GM20000 (cell line): Measurements from ENCODE around the gene STPG2.

Experiments
- DNase-seq: peaks from one replicate; pipeline ENCODE4 v3.0.0; 2012; ENCODE audit warnings: low spot score
- TF ChIP-seq, protein P1 (sequence below): IDR thresholded peaks from 2 replicates; pipeline ENCODE4 v1.5.1; 2012; ENCODE audit warnings: mild to moderate bottlenecking, control low read depth; ENCODE audit errors: extremely low read depth, missing control alignments

Gene STPG2

DNA sequence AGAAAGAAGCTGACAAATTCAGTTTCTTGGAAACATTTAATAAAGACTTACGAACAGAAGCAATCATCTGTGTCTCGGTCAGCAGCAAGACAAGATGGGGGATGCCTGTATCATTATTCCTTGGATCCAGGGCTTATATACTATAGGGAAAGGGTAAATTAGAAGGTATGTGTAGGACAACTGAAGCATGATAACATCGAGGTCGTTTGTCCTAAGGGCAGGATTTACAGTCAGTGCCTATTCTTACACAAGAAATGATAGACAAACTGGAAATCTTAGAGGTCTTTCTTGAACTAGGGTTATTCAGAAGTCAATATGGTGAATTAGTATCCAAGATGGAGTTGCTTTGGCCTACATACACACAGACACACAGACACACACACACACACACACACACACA, 553.0 kb downstream of the STPG2 start:
- no peak for DNase-seq
- TF ChIP-seq, protein P1, sequence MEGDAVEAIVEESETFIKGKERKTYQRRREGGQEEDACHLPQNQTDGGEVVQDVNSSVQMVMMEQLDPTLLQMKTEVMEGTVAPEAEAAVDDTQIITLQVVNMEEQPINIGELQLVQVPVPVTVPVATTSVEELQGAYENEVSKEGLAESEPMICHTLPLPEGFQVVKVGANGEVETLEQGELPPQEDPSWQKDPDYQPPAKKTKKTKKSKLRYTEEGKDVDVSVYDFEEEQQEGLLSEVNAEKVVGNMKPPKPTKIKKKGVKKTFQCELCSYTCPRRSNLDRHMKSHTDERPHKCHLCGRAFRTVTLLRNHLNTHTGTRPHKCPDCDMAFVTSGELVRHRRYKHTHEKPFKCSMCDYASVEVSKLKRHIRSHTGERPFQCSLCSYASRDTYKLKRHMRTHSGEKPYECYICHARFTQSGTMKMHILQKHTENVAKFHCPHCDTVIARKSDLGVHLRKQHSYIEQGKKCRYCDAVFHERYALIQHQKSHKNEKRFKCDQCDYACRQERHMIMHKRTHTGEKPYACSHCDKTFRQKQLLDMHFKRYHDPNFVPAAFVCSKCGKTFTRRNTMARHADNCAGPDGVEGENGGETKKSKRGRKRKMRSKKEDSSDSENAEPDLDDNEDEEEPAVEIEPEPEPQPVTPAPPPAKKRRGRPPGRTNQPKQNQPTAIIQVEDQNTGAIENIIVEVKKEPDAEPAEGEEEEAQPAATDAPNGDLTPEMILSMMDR, result no peak

DNA sequence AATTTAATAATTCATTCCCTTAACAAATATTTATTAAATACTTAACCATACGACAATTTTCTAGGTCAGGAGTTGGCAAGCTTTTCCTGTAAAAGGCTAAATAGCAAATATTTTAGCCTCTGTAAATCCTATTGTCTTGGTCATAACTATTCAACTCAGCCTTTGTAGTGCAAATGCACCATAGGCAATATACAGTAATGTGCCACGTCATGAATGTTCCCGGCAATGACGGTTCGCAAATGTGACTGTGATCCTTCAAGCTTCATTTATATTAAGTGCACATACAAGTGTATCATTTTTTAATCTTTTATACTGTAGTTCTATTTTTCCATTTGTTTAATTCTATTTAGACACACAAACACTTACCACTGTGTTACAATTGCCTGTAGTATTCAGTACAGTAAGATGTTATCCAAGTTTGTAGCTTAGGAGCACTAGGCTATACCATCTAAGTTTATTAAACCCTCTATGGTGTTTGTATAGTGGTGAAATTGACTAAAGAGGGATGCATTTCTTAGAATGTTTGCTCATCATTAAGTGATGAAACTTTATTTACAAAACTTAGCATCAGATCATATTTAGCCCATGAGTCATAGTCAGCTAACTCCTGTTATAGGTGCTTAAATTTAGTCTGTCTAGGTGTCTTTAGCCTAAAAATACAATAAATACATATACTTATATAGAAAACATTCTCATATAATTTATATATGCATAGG, 553.6 kb downstream of the STPG2 start:
- TF ChIP-seq, protein P1, result no peak

DNA sequence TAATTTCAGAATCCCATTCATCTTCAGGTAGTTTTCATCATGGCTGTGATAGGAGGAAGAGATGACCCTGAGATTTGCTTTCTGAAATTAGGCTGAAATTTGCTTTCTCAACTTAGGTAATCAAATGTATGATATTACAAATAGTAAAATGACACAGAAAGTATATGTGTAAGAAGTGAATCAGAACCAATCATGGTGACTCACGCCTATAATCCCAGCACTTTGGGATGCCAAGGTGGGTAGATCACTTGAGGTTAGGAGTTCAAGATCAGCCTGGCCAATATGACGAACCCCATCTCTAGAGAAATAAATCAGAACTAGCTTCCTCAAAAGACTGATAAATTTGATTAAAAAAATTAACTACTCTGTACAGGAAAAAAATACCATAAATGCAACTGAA, 555.4 kb downstream of the STPG2 start:
- TF ChIP-seq, protein P1, result no peak
- no peak for DNase-seq

More for the DNA sequence above, 553.6 kb downstream of the STPG2 start:
- no peak for DNase-seq

DNA sequence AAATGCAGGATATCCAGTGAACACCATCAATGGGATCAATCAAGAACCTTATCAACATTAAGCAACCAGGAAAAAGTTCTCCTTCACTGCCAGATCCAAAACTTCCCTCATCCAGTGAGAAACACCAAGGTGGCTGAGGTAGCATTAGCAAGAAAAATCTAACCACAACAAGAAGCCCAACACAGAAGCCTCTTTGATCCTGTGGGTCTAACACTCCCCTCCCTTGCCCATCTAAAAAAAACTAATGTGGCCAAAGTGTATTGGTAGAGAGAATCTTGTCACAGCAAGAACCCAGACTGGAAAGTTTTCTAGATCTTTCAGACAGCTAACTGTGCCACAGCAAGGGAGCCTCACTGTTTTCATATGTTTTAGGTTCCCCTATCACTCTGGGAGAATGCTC, 558.0 kb downstream of the STPG2 start:
- no peak for DNase-seq
- TF ChIP-seq, protein P1, result no peak

DNA sequence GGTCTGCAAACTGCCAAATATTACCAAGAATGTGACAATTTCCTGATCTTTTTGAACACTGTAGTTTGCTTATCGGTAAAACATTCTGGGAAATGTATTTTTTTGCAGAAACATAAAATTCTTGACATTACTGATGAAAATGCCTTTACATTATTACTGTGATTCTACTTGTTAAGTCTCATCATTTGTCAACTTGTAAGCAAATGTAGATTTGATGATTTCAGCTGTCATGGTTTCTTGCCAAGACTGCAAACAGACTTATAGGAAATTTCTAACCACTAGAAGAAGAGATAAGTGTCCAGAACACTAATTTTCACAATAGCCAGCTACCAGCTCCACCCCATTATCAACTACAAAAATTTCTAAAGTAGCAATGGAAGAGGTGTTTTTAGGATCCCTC, 560.4 kb downstream of the STPG2 start:
- DNase-seq, result no peak
- TF ChIP-seq, protein P1, result no peak

DNA sequence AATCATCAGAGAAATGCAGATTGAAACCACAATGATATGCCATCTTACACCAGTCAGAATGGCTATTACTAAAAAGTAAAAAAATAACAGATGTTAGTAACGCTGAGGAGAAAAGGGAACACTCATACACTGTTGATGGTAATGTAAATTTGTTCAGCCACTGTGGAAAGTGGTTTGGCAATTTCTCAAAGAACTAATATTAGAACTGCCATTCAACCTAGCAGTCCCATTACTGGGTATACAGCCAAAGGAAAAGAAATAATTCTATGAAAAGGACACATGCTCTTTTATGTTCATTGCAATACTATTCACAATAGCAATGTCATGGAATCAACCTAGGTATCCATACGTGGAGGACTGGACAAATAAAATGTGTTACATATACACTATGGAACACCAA, 566.3 kb downstream of the STPG2 start:
- TF ChIP-seq, protein P1, result no peak
- no peak for DNase-seq

DNA sequence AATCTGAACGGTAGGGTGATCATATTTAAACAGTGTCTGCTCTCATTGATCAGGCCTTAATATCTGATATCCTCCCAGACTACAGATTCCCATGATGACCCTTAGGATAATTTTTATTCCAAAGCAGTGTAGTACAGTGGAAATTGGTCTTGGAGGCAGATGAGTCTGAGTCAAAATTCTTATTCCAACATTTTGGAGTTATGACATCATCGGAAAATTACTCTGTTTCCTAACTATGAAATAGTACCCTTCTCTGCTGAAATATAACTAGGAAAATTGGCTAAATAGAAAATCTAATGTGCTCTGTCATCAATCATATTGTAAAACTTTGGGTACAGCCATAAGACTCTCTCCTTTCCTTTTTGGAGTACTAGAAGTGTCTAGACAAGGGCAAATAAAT, 583.3 kb downstream of the STPG2 start:
- DNase-seq, result no peak
- TF ChIP-seq, protein P1, result no peak
